Sigmoid colon (tissue), 3 donors: ENCODE results near the gene F2R.

Source experiments
- POLR2A ChIP-seq, 2 donors: fragments of 450-650 bp; IDR thresholded peaks; one replicate each; pipeline ENCODE4 v1.6.1; 2016; ENCODE audit warnings: antibody characterized with exemption in 2 of 2, mild to moderate bottlenecking in 2 of 2, moderate library complexity in 2 of 2
- TF ChIP-seq, protein P1 (sequence below), 4 experiments: fragments of 450-650 bp in 3 of 4; fragments of 200-600 bp in 1 of 4; IDR thresholded peaks; one replicate each; pipeline ENCODE4 v1.5.1; 2016 to 2019; ENCODE audit warnings: antibody characterized with exemption in 4 of 4, mild to moderate bottlenecking in 3 of 4, moderate library complexity in 2 of 4

DNA sequence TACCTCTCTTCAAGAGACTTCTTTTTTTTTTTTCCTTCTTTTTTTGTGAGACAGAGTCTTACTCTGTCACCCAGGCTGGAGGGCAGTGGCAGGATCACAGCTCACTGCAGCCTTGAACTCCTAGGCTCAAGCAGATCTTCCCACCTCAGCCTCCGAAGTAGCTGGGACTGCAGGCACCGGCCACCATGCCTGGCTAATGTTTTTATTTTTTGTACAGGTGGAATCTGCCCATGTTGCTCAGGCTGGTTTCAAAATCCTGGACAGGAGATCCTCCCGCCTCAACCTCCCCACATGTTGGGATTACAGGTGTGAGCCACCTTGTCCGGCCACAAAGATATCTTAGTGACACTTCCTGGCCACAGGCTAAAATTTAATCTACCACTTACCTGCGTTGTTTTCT lies 60.0 kb downstream of the F2R start:
- no peak for TF ChIP-seq POLR2A (IDR thresholded peaks at IDR 0.05)
- TF ChIP-seq, protein P1, sequence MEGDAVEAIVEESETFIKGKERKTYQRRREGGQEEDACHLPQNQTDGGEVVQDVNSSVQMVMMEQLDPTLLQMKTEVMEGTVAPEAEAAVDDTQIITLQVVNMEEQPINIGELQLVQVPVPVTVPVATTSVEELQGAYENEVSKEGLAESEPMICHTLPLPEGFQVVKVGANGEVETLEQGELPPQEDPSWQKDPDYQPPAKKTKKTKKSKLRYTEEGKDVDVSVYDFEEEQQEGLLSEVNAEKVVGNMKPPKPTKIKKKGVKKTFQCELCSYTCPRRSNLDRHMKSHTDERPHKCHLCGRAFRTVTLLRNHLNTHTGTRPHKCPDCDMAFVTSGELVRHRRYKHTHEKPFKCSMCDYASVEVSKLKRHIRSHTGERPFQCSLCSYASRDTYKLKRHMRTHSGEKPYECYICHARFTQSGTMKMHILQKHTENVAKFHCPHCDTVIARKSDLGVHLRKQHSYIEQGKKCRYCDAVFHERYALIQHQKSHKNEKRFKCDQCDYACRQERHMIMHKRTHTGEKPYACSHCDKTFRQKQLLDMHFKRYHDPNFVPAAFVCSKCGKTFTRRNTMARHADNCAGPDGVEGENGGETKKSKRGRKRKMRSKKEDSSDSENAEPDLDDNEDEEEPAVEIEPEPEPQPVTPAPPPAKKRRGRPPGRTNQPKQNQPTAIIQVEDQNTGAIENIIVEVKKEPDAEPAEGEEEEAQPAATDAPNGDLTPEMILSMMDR (IDR thresholded peaks at IDR 0.05), result no peak
